K562 (cell line): Measurements from ENCODE around the gene DHX36. TPM values are rescaled to one million over a fixed set of nuclear protein-coding genes. Genes with fewer than 3 reads are reported as not detected.

Source experiments
- ATAC-seq: fragments of 200-7000 bp; cut with Tn5 transposase; 3 replicates; pipeline ENCODE4 v1.9.1; 2020; ENCODE audit warnings: moderate library complexity
- BruUV-seq: library from RNA; stranded (reverse); fragments of 400-500 nt; replicated peaks from 2 replicates; lab custom pipeline; 2021; lab: Mats Ljungman, UMichigan
- CTCF ChIA-PET: fragments of 300-600 bp; formaldehyde crosslinking; extraction: SDS; loops from one replicate; lab custom pipeline; 2021; ENCODE audit warnings: low intra/inter-chr PET ratio; lab: Yijun Ruan, JAX
- POLR2A ChIA-PET: fragments of 300-600, 350-650 bp; sonication (Branson Sonifier 250); formaldehyde crosslinking; extraction: SDS; loops from one replicate; lab custom pipeline; 2021; ENCODE audit warnings: antibody characterized with exemption, inconsistent platforms; lab: Yijun Ruan, JAX
- DNase-seq, 4 experiments: peaks; one replicate each; pipeline versions ENCODE4 v3.0.0 to v3.0.0-alpha.2; 2011 to 2018; ENCODE audit warnings: low spot score in 3 of 4, mixed read lengths in 3 of 4; ENCODE audit errors: extremely low read depth in 1 of 4
- FAIRE-seq: peaks from 2 replicates; lab custom pipeline; 2011; peaks lifted over from hg19 to GRCh38; lab: Jason Lieb, UNC
- H2AFZ ChIP-seq: 2 replicates; pipeline ENCODE4 v1.6.0; 2011; ENCODE audit warnings: low read depth, low read length, control low read depth, inconsistent platforms
- H3K27ac ChIP-seq: fragments of 200-600 bp; 3 replicates; pipeline ENCODE4 v1.8.0; 2011; ENCODE audit warnings: low read depth, mild to moderate bottlenecking, control low read depth, inconsistent platforms, low read length, moderate library complexity, mixed read lengths; ENCODE audit errors: extremely low read depth
- H3K27me3 ChIP-seq, 2 experiments: fragments of 300-600 bp in 1 of 2; 2 replicates in 1 of 2; 3 replicates in 1 of 2; pipeline versions ENCODE4 v1.6.0 to v1.8.0; 2011; ENCODE audit warnings: inconsistent platforms in 2 of 2, low read length in 2 of 2, mild to moderate bottlenecking in 1 of 2, mixed read lengths in 1 of 2, moderate library complexity in 1 of 2; ENCODE audit not compliant: control insufficient read depth in 2 of 2, insufficient read depth in 2 of 2
- H3K36me3 ChIP-seq: fragments of 300-600 bp; 3 replicates; pipeline ENCODE4 v1.8.0; 2011; ENCODE audit warnings: mild to moderate bottlenecking, low read length, inconsistent platforms; ENCODE audit not compliant: control insufficient read depth, insufficient read depth
- H3K4me1 ChIP-seq, 2 experiments: fragments of 200-600 bp in 1 of 2; replicated peaks in 1 of 2; 2 replicates in 1 of 2; 3 replicates in 1 of 2; pipeline versions ENCODE4 v1.5.1 to v1.8.0; 2011; ENCODE audit warnings: inconsistent platforms in 2 of 2, low read length in 2 of 2, mild to moderate bottlenecking in 1 of 2, mixed read lengths in 1 of 2, moderate library complexity in 1 of 2; ENCODE audit not compliant: control insufficient read depth in 2 of 2, insufficient read depth in 2 of 2
- H3K4me2 ChIP-seq: 2 replicates; pipeline ENCODE4 v1.6.1; 2011; ENCODE audit warnings: low read length, control low read depth, inconsistent platforms, mixed read lengths; ENCODE audit not compliant: insufficient read depth
- H3K4me3 ChIP-seq: fragments of 200-600 bp; sonication (generic), shearing (Covaris generic); 2 replicates; pipeline ENCODE4 v1.5.1; 2016; ENCODE audit warnings: control low read depth, inconsistent platforms
- H3K79me2 ChIP-seq: fragments of 200-600 bp; 3 replicates; pipeline ENCODE4 v1.8.0; 2011; ENCODE audit warnings: low read length, inconsistent platforms; ENCODE audit not compliant: control insufficient read depth, insufficient read depth
- H3K9ac ChIP-seq, 2 experiments: 2 replicates each; pipeline versions ENCODE4 v1.6.0 to v1.6.1; 2011; ENCODE audit warnings: low read depth in 2 of 2, low read length in 2 of 2, control low read depth in 1 of 2, inconsistent platforms in 1 of 2, mild to moderate bottlenecking in 1 of 2, mixed read lengths in 1 of 2; ENCODE audit not compliant: insufficient read depth in 1 of 2
- H3K9me1 ChIP-seq: one replicate; pipeline ENCODE4 v1.6.0; 2011; ENCODE audit warnings: inconsistent platforms, mild to moderate bottlenecking, low read length, moderate library complexity; ENCODE audit not compliant: control insufficient read depth, insufficient read depth
- H3K9me3 ChIP-seq: replicated peaks from 2 replicates; pipeline ENCODE4 v1.5.1; 2011; ENCODE audit warnings: low read depth, low read length, inconsistent platforms; ENCODE audit not compliant: control insufficient read depth, insufficient read depth
- H4K20me1 ChIP-seq: replicated peaks from 2 replicates; pipeline ENCODE4 v1.6.1; 2011; ENCODE audit warnings: low read length, inconsistent platforms, mixed read lengths; ENCODE audit not compliant: control insufficient read depth, insufficient read depth
- E2F1 ChIP-seq: sonication (generic); formaldehyde crosslinking; IDR thresholded peaks from 2 replicates; pipeline ENCODE4 v1.8.1; 2023; ENCODE audit warnings: mild to moderate bottlenecking, missing genetic modification reagents, moderate library complexity
- MCM5 ChIP-seq: fragments of 450-650 bp; IDR thresholded peaks from 2 replicates; pipeline ENCODE4 v1.6.1; 2016; ENCODE audit warnings: low read depth
- NFE2L1 ChIP-seq: fragments of 450-650 bp; IDR thresholded peaks from 2 replicates; pipeline ENCODE4 v1.6.1; 2016; ENCODE audit warnings: missing genetic modification characterization, low read depth, mild to moderate bottlenecking, missing compliant biosample characterization, moderate library complexity, borderline replicate concordance
- NR2C1 ChIP-seq, 2 experiments: fragments of 450-650 bp; IDR thresholded peaks; 2 replicates each; pipeline ENCODE4 v1.6.1; 2017; ENCODE audit warnings: mild to moderate bottlenecking in 2 of 2, antibody characterized with exemption in 1 of 2, inconsistent platforms in 1 of 2, missing compliant biosample characterization in 1 of 2, missing genetic modification characterization in 1 of 2
- POLR2B ChIP-seq: fragments of 450-650 bp; IDR thresholded peaks from 2 replicates; pipeline ENCODE4 v1.6.1; 2018; ENCODE audit warnings: low read depth; ENCODE audit not compliant: partially characterized antibody
- RBM34 ChIP-seq: fragments of 200-400 bp; formaldehyde crosslinking; IDR thresholded peaks from 2 replicates; pipeline ENCODE4 v1.6.1; 2018; ENCODE audit warnings: low read length, borderline replicate concordance; ENCODE audit not compliant: insufficient read depth
- THAP7 ChIP-seq: fragments of 250-450 bp; sonication (Bioruptor Pico); IDR thresholded peaks from 2 replicates; pipeline ENCODE4 v1.5.0; 2021
- ZNF253 ChIP-seq: fragments of 250-450 bp; sonication (Bioruptor Pico); conservative IDR thresholded peaks from 2 replicates; pipeline ENCODE4 v1.6.1; 2021; ENCODE audit warnings: mild to moderate bottlenecking
- ZNF609 ChIP-seq: sonication (generic); formaldehyde crosslinking; IDR thresholded peaks from 2 replicates; pipeline ENCODE4 v1.8.1; 2023; ENCODE audit warnings: missing genetic modification reagents, mild to moderate bottlenecking, borderline replicate concordance
- WGBS: fragments of 100-300 bp; shearing (Covaris generic); methylation state at CpG from one replicate; pipeline ENCODE4 v1.1.6; 2016; ENCODE audit warnings: low coverage, mixed read lengths; ENCODE audit not compliant: insufficient coverage; ENCODE audit errors: missing lambda C conversion rate; 5-methylcytosine and 5-hydroxymethylcytosine counted together
- in situ Hi-C: fragments of 300-500 bp; cut with MboI; formaldehyde crosslinking; loops from 4 replicates; pipeline ENCODE4 v1.15.0; 2018; ENCODE audit warnings: inconsistent platforms, mixed read lengths
- intact Hi-C: fragments of 100-400 bp; cut with micrococcal nuclease; formaldehyde crosslinking; loops from 2 replicates; pipeline ENCODE4 v1.14.2; 2022
- polyA plus RNA-seq, 8 experiments: library from polyadenylated mRNA; depleted of rRNA in 4 of 8; stranded (reverse) in 5 of 8; unstranded in 3 of 8; fragments of >200 nt; fragmentation: Nextera tagmentation in 2 of 8; fragmentation: Illumina TruSeq in 1 of 8; extraction: Ambion mirVana in 2 of 8; extraction: Trizol in 1 of 8; gene quantifications; 2 replicates each; pipeline versions ENCODE4 v1.2.1 to v1.2.3, GENCODE V29; 2011 to 2014; ENCODE audit warnings: inconsistent platforms in 1 of 8, missing spikeins in 1 of 8
- total RNA-seq, 7 experiments: library from RNA; depleted of rRNA in 6 of 7; stranded (reverse); fragments of >200 nt in 6 of 7; fragmentation: Illumina TruSeq in 2 of 7; extraction: Trizol in 2 of 7; gene quantifications; 2 replicates each; pipeline versions ENCODE4 v1.2.1 to v1.2.3, GENCODE V29; 2011 to 2021; ENCODE audit warnings: low replicate concordance in 1 of 7

DHX36 gene
- total and polyA plus RNA-seq, 9 of the 15 experiments (the other 6 are each of a cell fraction or from before 2014, with no cell fraction given): 44.3 to 98.7 (median 57.0) TPM

GRCh38 chr3:154273381-154273780 lies 50.9 kb downstream of the DHX36 start:
- H3K36me3 ChIP-seq: peaks cover 76% of the 10 kb centered on the region
- no peaks in the 10 kb centered on the region for H3K9me3 ChIP-seq
- no peak for ATAC-seq
- H3K9me1 ChIP-seq: no peaks in the 10 kb centered on the region
- H3K27ac ChIP-seq: no peak overlapping the region
- no peak overlapping the region for H2AFZ ChIP-seq
- intact Hi-C loops (no loop called here), in situ Hi-C loops (no loop called here)
- no peaks in the 10 kb centered on the region for H3K4me1 ChIP-seq
- DNase-seq: no peak
- no peak overlapping the region for H3K4me3 ChIP-seq
- no TSS peak for BruUV-seq
- ChIA-PET CTCF (no interaction called here), POLR2A (no interaction called here)
- H4K20me1 ChIP-seq: no peaks in the 10 kb centered on the region
- WGBS: 89% methylated on average over 2 of the region's 2 CpGs
- no peaks in the 10 kb centered on the region for H3K27me3 ChIP-seq
- H3K9ac ChIP-seq: no peak overlapping the region
- no peak for FAIRE-seq
- TF ChIP-seq RBM34 (no peak), POLR2B (no peak), ZNF253 (no peak), NR2C1 (IDR thresholded peaks at IDR 0.05) (no peak), NR2C1 (tag; IDR thresholded peaks at IDR 0.05) (no peak)
- H3K79me2 ChIP-seq: no peaks in the 10 kb centered on the region
- no peak overlapping the region for H3K4me2 ChIP-seq

GRCh38 chr3:154254527-154254926 lies 69.8 kb downstream of the DHX36 start:
- Histone ChIP-seq H3K9me1 (no peaks in the 10 kb centered on the region), H3K36me3 (peaks cover 19% of the 10 kb centered on the region; the same call in 2 of the 3 replicates), H3K4me1 (no peaks in the 10 kb centered on the region), H3K9ac (no peak overlapping the region), H3K27me3 (no peaks in the 10 kb centered on the region), H3K79me2 (no peaks in the 10 kb centered on the region), H3K4me2 (no peak overlapping the region), H3K4me3 (no peak overlapping the region), H4K20me1 (no peaks in the 10 kb centered on the region), H2AFZ (no peak overlapping the region), H3K9me3 (no peaks in the 10 kb centered on the region), H3K27ac (no peak overlapping the region)
- FAIRE-seq (no peak), ATAC-seq (no peak), DNase-seq (no peak)
- intact Hi-C loops: loop anchor here (5.0 kb wide), 2 partner anchors 652 to 1227 kb away; no protein-coding TSS in a partner anchor
- ChIA-PET CTCF (no interaction called here), POLR2A (no interaction called here)
- in situ Hi-C loops: loop anchor here (10.0 kb wide), 1 partner anchor 1230 kb away; no protein-coding TSS in a partner anchor
- BruUV-seq: no TSS peak
- WGBS: 50% methylated on average over 8 of the region's 8 CpGs
- TF ChIP-seq MCM5 (no peak), E2F1 (no peak), NFE2L1 (tag) (no peak), THAP7 (CRISPR knock-in tag) (no peak), ZNF609 (no peak)
